HG03095 (cell line): ENCODE results near the gene CBLN3.

Source experiments
- ATAC-seq: cut with Tn5 transposase; IDR thresholded peaks from one replicate; pipeline ENCODE4 v1.9.1; 2021; ENCODE audit warnings: moderate library complexity; ENCODE audit not compliant: unreplicated experiment

CBLN3 gene

DNA sequence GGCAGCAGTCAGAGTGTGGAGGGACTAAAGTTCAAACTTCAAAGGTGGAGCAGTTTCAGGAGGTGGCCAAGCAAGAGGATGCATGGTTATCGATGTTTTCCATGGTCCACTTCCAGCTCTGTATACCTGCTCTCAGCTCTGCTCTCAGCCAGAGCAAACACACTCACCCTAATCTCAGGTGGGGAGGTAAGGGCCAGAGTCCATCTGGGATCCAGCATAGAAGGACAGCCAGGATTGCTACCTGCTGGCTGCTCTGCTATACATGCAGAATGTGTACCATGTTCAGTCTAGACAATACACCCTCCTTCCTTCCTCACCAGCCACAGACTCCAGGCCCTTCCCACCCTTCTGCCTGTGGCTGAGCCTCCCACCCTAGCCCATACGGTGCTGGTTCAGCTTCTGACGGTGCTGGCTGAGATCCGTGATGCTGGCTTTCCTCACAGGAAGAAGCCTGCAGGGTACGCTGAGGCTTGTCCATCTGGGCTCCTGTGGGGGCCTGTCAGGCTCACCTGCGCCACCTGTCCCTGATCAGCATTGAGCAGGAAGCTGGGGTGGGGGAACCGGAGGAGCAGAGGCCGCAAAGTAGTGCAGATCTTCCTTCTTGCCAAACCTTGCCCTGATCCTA is 2.4 kb downstream of the CBLN3 start:
- ATAC-seq, result no peak

DNA sequence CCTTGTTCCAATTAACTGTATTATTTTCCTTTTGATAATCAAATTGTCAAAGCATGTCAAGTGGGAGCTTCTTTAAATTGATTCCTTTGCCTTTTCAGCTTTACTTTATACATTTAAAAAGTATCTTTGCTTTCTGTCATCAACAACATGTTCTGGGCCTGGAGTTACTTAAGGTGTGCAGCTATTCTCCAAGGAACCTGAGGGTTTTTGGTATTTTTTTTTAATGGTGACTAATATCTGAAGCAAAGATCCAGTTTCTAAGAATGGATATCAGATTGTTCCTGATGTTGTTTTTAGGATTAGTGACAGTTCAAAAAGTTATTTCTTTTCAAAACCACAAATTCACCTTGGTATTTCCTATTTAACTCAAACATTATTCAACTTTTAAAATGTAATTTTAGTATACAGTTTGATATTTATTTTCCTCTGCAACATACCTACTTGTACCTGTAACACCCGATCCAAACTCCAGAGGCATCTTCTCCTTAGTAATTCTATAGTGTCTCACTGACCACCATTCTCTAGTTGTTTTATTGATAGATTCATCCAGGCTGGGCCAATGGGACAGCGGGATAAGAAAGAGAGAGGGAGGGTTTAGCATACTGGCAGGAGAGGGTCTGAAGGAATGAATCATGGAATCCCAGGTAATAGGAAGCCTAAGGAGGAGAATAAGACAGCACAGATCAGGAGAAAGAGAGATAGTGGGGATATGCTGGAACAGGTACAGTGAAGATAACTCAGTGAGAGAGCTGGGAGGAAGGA is 3.1 kb downstream of the CBLN3 start:
- no peak for ATAC-seq

DNA sequence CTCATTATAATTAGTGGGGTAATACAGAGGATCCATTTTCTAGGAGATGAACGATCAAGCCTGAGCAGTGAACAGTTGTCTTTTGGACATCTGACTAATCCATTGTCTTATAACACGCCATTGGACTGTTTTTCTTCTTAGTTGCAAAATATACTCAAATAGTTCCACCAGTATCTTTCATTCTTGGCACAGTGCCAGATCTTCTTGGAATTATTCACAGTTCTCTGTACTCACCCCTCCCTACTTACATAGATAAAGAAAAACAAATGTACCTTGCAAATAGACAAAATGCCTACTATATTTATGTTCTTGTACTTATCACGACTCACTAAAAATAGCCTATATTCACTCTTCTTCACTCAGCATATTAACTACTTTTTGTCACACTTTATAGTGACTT is 3.8 kb downstream of the CBLN3 start:
- no peak for ATAC-seq

DNA sequence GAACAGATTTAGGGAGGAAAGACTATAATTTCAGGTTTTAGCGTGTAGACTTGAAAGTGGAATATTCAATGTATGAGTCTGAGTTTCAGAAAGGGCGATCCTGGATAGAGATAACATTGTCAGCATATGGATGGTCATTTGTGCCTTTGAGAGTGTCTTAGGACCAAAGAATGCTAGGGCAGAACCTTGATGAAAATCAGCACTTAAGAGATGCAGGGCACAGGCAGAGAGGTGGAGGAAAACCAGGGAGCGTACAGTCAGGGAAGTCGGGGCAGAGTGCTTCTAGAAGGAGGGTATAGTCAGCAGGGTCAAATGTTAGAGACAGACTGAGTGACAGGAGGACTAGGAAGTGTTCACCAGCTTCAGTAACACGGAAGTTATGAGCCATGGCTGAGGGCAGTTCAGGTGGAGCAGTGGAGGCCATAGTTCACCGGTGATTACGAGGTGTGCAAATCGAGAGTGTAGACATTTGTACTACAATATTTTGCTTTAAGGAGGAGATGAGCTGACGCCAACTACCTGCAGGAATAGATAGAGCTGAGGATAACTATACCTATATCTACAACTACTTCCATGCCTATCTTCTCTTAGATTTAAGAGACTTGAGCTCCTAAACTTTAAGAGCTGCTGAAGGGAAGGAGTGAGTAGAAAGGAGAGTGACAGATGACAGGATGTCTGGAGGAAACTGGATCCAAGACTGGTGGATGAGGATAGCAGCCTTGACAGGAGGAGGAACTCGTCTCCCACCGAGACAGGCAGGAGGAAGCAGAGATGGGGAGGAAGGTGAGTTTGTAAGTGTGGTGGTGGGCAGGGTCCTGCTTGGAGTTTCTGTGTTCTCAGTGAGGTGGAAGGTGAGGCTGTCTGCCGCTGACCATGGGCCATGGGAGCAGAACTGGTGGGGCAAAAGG is 6.5 kb downstream of the CBLN3 start:
- no peak for ATAC-seq

DNA sequence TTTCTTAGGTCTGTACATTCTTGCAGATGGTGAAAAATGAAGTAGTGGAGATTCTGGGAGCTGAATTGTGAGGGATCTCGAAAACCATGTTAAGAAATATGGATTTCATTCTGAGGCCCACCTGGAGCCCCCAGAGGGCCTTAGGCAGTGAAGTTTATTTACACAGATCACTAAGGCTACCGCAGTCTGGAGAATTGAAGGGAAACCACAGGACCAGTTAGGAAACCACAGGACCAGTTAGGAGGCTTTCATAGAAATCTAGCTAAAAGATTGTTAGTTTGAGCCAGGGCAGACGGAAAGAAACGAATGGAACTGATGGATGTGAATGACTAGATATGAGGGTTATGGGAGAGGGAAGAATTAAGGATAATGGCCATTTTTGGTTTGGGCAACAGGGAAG is 7.2 kb downstream of the CBLN3 start:
- ATAC-seq, result no peak

DNA sequence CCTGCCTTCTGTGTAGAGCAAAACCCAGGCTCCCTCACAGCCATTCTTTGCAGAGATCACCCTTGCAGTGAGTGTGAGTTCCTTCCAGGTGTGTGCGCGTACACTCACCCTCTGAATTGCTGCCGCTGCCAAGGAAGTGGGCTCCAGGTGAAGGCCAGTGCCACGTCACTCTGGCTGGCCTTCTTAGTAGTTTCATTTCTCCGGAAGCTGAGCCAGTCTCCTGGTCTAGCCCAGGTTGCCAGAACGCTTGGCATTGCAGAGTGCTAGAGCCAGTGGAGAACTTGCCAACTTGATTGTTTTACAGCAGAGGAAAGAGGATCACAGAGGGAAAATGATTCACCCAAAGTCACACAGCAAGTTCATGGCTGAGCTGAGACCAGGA is 11.0 kb downstream of the CBLN3 start:
- no peak for ATAC-seq

DNA sequence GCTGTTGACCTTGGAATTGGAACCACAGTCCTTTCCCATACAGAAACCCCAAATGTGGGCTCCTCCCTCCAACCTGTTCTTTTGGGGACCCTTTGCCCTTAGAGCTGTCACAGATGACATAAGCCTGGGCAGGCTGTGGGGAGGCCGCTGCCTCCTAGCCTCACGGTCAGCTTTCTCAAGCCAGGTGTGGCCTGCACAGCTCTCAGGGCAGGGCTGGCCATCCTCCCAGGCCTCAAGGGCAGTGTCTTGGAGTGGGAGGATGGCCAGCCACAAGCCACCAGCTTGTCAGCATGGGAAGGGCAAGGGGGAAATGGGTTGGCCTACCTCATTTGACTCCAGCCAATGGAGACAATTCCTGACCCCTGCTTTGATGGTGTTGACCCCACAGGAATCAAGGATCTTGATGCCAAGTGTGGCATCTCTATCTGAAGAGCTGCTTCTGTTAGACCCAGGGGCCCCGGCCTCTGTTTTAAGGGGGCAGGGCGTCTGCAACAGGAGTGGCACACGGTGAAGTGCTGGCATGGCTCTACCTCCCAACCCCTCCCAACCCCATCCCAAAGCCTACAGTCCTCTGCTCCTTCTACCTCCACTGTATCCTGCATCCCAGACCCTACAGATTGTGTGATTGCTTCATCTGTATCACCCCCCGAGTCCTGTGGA is 11.5 kb downstream of the CBLN3 start:
- no peak for ATAC-seq

DNA sequence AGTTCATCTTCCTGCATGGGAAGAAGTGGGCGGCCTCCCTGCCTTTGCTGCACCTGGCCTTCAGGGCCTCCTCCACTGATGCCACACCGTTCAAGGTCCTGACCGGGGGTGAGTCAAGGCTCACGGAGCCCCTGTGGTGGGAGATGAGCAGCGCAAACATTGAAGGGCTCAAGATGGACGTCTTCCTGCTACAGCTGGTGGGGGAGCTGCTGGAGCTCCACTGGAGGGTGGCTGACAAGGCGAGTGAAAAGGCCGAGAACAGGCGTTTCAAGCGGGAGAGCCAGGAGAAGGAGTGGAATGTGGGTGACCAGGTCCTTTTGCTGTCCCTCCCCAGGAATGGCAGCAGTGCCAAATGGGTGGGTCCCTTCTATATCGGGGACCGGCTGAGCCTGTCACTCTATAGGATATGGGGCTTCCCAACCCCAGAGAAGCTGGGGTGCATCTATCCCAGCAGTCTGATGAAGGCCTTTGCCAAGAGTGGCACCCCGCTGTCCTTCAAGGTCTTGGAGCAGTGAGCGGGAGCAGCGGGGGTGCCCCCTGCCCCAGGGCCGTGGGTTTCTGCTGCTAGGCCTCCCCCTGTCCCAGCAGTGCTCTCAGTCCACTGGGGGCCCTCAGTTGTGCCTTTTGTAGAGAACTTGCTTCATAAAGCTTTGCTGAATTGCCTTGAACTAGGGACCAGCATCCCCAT is 12.4 kb downstream of the CBLN3 start:
- no peak for ATAC-seq

DNA sequence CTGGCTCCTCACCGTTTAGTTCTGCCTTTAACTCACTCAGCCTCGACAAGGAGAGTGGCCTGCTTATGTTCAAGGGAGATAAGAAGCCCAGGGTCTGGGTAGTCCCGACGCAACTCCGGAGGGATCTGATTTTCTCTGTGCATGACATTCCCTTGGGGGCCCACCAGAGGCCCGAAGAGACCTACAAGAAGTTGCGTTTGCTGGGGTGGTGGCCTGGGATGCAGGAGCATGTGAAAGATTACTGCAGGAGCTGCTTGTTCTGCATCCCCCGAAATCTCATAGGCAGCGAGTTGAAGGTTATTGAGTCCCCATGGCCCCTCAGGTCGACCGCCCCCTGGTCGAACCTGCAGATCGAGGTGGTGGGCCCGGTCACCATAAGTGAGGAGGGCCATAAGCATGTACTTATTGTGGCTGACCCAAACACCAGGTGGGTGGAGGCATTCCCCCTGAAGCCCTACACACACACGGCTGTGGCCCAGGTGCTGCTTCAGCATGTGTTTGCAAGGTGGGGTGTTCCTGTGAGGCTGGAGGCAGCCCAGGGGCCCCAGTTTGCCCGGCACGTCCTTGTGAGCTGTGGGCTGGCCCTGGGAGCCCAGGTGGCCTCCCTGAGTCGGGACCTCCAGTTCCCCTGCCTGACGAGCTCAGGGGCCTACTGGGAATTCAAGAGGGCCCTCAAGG is 13.1 kb downstream of the CBLN3 start:
- no peak for ATAC-seq

DNA sequence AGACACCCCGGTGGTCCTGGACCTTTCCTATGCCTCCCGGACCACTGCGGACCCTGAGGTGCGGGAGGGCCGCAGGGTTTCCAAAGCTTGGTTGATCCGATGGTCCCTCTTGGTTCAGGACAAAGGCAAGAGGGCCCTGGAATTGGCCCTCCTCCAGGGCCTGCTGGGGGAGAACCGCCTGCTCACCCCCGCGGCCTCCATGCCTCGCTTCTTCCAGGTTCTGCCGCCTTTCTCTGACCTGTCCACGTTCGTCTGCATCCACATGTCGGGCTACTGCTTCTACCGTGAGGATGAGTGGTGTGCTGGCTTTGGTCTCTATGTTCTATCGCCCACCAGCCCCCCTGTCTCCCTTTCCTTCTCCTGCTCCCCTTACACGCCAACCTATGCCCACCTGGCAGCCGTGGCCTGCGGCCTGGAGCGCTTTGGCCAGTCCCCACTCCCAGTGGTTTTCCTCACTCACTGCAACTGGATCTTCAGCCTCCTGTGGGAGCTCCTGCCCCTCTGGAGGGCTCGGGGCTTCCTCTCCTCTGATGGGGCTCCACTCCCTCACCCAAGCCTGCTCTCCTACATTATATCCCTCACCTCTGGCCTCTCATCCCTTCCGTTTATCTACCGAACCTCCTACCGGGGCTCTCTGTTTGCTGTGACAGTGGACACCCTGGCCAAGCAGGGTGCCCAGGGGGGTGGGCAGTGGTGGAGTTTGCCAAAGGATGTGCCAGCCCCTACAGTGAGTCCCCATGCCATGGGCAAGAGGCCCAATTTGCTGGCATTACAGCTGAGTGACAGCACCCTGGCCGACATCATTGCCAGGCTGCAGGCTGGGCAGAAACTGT is 13.8 kb downstream of the CBLN3 start:
- no peak for ATAC-seq

DNA sequence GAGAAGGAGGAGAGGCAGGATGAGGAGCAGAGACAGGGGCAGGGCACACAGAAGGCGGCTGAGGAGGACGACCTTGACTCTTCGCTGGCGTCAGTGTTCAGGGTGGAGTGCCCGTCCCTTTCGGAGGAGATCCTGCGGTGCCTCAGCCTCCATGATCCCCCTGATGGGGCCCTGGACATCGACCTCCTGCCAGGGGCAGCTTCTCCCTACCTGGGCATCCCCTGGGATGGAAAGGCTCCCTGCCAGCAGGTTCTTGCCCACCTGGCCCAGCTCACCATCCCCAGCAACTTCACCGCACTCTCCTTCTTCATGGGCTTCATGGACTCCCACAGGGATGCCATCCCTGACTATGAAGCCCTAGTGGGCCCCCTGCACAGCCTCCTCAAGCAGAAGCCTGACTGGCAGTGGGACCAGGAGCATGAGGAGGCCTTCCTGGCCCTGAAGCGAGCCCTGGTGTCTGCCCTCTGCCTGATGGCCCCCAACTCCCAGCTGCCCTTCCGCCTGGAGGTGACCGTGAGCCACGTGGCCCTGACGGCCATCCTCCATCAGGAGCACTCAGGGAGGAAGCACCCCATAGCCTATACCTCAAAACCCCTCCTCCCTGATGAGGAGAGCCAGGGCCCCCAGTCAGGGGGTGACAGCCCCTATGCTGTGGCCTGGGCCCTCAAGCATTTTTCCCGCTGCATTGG is 14.6 kb downstream of the CBLN3 start:
- no peak for ATAC-seq

DNA sequence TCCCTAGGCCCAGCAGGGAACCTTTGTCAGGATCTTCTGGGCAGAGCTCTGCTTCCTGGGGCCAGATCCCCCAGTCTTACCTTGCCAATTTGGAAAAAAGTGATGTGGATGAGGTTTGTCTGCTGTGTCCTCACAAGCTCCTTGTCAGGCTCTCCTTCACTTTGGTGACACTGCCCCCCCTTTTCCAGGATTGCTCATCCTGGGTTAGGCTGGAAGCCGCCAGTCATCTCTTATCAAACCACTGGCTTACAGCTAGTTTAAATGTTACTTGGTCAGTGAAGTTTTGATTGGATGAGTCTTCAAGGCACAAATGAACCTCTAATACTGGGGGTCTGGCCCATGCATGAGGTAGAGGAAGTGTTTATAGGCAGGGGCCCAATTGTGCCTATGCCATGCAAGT is 15.4 kb downstream of the CBLN3 start:
- ATAC-seq, result no peak

DNA sequence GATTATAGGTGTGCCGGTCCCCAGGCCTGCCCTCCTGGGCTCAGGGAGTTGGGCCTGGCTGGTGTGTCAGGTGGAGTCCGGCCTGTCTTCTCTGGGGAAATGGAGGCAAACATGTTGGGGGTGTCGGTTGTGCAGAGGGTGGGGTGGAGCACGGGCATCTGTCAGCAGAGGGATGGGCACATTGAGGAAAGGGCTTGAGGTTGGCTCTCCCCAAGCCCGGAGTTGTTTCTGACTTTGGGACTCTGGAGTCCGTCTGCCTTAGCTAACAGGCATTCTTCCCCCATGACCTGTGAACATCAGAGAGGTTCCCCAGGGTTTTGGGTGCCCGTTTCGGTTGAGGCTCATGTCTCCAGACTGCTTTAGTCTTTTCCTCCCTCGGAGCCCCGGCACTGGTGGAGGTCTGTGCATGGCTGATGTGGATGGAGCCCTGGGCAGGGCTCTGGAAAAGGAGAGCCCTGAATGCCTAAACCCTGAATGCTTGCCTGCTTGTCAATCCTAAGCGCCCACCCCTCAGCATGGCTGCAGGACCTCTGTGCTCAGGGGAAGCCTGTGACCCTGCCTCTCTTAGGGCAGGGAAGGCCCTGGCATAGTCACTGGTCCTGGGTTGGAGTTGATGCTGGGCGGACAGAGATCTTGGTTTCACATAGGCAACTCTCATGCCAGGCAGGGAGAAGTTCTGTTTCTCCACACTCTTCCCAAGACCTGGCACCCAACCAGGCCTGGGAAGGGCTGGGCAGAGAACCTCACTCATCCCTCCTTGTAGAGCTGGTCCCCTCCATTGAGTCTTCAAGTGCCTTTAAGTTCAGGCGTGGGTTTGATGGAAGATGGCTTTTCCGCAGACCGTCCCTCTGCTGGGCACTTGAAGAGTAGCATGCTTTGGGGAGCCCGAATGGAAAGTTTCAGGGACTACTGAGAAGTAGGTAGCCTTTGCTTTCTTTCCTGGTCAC is 17.8 kb downstream of the CBLN3 start:
- no peak for ATAC-seq

DNA sequence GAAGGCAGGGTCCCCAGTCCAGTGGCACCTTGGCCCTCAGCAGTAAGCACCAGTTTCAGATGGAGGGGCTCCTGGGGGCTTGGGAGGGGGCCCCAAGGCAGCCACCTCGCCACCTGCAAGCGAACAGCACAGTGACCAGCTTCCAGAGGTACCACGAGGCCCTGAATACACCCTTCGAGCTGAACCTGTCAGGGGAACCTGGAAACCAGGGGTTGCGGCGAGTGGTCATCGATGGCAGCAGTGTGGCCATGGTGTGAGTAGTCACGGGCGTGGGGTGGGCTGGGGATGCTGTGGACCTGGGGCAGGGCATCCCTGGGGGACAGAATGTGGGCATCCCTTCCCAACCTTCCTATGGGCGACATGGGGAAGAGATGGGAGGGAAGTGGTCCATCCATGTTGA is 19.5 kb downstream of the CBLN3 start:
- ATAC-seq, result no peak

DNA sequence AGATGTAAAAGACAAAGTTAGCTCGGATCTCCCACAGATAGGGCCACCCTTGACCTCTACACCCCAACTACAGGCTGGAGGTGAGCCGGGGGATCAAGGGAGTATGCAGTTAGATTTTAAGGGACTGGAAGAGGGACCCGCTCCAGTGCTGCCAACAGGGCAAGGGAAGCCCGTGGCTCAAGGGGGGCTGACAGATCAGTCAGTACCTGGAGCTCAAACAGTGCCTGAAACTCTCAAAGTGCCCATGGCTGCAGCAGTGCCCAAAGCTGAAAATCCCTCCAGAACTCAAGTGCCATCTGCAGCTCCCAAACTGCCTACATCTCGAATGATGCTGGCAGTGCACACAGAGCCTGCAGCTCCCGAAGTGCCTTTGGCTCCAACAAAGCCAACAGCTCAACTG is 20.3 kb downstream of the CBLN3 start:
- ATAC-seq, result no peak

DNA sequence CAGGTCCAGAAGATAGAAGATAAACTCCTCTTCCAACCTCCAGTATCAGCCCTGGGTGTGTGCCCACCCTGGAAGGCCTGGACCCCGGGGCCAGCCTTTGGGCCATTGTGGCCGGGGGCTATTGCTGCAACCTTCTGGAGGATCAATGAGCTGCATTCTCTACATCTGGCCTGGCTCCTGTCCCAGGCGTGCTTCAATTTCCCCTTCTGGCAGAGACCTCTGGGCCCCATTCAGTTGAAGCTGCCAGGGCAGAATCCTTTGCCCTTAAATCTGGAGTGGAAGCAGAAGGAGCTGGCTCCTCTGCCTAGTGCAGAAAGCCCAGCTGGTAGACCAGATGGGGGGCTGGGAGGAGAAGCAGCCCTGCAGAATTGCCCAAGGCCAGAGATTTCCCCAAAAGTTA is 20.7 kb downstream of the CBLN3 start:
- ATAC-seq, result no peak

DNA sequence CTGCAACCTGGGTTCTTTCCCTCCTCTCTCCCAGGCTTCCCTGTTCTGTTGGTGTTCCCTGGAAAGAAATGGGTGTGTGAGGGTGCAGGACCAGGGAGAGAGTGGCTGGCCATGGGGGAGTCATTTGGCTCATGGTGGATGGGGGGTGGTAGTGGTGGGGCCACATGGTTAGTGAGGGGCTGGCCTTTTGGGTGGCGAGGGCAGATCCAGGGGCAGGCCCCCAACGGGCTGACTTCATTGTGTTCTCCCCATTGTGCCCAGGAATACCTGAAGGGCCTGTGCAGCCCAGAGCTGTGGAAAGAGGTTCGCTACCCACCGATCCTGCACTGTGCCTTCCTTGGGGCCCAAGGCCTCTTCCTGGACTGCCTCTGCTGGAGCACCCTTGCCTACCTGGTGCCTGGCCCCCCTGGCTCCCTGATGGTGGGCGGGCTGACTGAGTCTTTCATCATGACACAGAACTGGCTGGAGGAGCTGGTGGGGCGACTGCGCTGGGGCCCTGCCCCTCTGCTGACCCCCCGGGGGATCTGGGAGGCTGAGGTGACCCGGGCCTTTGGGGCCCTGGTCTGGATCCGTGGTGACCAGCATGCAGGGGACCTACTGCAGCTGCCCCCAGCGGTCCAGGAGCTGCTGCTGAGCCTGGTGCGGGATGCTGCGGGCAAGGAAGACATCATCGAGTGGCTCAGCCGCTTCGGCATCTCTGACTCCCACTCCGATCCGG is 21.7 kb downstream of the CBLN3 start:
- ATAC-seq, result no peak
